ENCODE measurements around the gene ERFE.

The ERFE gene

DNA sequence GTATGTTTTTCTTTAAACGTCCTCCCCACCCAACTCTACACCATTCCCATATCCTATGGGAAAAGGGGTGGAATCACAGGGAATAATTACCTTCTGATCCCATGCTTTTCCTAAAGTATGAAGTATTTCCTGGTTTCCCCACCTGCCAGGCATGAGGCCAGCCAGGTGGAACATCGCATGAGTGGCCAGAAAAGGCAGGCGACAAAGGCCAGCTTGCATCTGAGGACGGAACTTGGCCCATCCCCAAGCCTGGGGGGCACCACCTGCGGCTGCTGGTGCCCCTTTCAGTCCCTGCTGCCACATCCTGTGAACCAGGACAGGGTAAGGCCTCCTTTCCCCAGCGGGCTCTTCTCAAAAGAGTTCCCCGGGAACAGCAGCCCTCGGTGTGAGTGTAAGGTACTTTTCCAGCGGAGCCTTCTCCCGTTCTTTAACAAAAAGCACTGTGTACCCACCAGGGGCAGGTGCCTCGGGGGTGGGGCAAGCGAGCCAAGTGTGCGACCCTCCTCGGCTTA, 1.2 kb upstream of the ERFE start:
- DNase-seq: no peak

DNA sequence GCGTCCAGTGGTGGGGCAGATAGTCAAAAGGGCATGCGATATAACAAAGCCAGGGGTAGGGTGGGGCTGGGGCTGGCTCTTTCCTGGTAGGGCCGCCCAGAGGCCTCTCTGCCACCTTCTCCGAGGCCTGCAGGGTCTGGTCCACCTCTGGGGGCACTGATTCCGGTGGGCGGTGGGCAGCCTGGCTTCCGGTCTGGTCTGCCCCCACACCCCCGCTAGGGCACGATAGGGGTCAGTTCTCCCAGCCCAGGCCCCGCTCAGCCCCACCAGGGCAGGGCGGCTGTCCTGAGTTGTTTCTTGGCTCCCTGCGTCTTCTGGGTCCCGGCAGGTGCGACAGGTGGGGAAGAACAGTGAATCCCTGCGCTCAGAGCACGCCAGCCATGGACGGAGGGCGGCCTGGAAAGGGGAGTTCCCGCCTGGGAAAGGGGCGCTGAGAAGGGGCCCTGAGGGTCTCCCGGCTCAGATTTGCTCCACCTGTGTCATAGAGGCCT, 707 bp upstream of the ERFE start:
- no peak for DNase-seq

- DNase-seq: no peak
Measured at GRCh38 chr2:238159071-238159539, 335 bp downstream of the ERFE start.

- DNase-seq: no peak
Measured at GRCh38 chr2:238159661-238160205, 963 bp downstream of the ERFE start.

DNA sequence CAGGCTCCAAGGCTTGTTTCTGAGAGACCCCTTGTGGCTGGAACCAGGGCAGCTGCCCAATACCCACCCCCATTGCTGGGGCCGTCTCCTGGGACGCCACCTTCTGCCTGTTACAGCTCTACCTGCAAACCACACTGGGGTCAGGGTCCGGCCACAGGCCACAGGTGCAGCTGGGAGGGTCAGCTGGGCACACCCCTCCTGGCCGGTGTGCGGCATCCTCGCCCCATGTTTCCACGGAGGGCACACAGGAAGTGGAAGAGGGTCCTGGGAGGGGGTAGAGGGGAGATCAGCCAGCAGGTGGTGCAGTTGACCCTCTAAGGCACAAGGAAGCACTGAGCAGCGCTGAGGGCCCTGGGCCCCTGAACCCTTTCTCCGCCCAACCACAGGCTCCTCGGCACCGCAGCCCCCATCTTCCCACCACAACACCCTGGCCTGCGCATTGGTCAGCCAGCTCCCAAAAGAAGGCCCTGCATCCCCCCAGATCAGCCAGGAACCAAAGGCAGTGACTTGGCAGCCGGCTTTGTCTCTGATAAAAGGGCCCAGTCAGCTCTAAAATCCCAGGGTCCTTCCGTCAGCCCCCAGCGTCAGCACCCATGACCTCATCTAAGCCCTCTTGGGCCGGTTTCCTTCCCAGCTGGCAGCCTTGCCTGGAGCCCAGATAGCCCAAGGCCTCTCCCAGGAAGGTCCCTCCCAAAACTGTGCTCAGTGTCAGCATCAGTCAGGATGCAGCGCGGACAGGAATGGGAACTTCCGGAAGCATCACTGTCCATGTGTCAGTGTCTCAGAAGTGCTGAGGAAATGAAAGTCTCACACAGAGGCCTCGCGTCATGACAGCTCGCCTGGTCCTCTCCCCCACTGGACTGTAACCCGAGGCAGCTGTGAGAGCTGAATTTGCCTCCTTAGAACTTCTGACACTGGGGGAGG, 1.7 kb downstream of the ERFE start:
- peak in 1 of 2 experiments; percentile 5 for DNase-seq

GRCh38 chr2:238161291-238162051, 2.7 kb downstream of the ERFE start:
- no peak for DNase-seq

DNA sequence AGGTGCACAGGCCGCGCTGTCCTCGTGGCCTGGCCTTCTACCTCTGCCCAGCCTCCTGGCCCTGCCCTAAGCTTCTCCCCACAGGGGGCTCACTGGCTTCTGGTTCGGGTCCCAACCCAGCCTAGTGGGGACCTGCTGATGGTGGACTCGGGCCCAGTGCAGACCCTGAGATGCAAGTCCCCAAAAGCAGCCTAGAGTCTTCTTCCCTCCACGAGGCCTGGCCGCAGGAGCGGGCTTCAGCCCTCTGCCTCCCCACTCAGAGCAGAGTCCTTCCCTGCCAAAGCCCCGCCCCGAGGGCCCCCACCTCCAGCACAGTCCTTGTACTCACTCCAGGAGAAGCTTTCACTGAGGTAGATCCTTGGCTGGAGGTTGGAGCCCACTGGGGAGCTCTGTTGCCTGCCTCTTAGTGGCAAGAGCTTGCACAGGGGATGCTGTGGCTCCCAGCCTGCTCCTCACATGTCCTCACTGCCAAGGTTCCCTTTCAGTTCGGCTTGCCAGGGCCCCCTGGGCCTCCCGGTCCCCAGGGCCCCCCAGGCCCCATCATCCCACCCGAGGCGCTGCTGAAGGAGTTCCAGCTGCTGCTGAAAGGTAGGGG, 3.6 kb downstream of the ERFE start:
- DNase-seq: no peak

DNA sequence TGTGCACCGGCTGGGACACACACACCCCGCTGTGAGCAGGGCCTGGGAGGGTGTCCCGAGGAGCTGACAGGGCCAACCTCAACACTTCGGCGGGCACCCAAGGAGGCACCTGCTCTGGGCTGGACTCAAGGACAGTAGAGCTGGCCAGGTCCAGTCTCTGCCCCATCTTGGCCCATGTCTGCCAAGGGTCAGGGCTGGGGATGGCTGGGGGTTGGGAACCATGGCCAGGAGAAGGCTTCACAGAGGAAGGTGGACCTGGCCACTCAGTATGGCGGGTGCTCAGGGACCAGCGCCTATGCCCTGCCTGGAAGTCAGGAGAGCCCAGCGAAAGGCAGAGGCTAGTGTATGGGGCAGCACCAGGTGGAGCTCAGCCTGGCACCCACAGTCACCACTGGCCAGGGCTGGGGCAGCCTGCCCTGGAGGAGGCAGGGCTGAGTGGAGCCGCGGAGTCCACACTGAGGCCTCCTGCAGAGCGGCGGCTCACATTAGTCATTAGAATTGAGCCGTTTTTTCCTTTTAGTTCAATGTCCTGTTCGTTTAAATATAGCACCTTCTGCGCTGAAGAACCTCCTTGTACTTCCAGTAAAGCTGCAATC, 4.2 kb downstream of the ERFE start:
- DNase-seq: no peak

DNA sequence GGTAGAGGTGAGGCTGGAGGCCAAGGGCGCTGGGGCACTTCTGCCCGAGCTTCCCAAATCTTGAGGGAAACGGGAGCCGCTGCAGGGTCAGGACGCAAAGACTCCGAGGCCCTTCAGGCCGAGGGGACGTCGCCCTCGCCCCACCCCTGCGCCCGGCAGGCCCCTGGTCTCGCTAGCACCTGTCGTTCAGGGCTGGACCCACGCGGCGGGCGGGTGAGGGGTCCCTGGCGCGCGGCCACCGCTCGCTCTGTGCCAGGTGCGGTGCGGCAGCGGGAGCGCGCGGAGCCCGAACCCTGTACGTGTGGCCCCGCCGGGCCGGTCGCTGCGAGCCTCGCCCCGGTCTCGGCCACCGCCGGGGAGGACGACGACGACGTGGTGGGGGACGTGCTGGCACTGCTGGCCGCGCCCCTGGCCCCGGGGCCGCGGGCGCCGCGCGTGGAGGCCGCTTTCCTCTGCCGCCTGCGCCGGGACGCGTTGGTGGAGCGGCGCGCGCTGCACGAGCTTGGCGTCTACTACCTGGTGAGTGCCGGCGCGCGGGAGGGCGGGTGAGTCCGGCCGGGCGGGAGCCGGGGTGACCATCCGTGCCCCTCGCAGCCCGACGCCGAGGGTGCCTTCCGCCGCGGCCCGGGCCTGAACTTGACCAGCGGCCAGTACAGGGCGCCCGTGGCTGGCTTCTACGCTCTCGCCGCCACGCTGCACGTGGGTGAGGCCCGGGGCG, 4.9 kb downstream of the ERFE start:
- no peak for DNase-seq

DNA sequence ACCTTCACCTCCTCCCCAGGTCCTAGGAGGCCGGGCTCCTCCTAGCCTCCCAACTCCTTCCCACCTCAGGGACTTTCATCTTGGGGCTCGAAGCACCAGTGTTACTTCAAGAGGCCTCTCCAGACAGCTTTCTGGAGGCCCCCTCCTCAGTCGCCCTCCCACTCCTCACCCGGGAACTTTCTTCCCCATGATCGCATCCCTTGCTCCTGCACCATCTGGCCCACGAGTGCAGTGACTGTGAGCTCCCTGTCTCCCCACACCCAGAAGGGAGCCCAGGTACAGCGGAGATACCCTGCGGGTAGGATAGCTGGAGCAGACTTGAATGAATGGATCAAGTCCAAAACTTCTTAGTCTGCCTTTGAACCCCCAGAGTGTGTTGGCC, 6.1 kb downstream of the ERFE start:
- DNase-seq: no peak

- no peak for DNase-seq
Measured at GRCh38 chr2:238165288-238165921, 6.6 kb downstream of the ERFE start.

DNA sequence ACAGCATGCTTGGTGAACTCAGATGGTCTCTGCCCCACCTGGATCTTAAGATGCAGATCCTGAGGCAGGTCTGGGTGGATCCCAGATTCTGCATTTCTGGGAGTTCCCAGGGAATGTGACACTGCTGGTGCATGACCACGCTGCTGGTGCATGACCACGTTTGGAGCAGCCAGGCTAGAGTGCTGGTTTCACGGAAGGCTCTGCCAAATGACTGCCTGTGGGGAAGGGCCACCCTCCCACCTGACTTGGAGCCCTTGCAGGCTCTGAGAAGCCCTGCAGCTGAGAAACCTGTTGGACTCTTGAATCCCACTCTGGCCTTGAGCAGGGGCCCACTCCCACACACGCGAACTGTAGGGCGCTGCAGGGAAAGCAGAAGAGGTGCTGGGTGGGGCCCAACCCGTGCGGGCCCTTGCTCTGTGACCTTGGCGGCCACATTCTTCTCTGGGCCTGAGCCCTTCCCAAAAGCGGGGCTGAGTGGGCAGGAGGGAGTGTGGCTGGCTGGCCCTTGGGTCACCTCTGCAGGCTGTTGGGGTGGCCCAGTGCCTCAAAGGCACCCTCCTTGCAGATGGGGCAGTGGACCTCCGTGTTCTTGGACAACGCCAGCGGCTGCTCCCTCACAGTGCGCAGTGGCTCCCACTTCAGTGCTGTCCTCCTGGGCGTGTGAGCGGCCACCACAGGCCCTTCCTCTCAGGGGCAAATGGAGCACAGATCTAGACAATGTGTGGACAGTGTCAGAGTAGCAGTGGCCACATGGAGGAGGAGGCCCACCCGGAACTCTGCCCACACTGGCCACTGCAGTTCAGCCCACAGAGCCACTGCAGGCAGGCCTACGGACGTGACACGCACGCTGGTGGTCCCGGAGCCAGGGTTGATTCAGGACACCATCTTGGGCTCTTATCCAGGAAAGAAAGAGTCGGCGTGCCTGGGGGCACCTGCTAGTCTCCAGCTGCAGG, 7.9 kb downstream of the ERFE start:
- DNase-seq: no peak

- DNase-seq: no peak
Measured at GRCh38 chr2:238167344-238167715, 8.6 kb downstream of the ERFE start.

DNA sequence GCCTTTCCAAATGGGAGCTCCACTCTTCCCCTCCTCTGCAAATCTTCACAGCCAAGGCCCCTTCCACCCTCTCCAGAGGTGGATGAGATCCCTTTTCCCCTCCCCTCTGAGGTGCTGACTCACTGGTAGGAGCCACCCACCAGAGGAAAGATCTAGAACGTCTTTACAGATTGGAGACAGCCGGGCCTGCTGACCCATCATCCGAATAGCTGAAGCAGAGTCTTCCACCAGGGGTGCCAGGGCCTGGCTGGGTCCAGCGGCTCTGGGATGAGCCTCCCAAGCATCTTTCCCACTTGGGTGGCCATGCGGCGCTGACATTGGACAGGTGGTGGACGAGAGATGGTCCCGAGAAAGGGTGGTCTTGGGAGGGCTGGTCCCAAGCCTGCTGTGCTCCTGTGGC, 9.0 kb downstream of the ERFE start:
- no peak for DNase-seq

DNA sequence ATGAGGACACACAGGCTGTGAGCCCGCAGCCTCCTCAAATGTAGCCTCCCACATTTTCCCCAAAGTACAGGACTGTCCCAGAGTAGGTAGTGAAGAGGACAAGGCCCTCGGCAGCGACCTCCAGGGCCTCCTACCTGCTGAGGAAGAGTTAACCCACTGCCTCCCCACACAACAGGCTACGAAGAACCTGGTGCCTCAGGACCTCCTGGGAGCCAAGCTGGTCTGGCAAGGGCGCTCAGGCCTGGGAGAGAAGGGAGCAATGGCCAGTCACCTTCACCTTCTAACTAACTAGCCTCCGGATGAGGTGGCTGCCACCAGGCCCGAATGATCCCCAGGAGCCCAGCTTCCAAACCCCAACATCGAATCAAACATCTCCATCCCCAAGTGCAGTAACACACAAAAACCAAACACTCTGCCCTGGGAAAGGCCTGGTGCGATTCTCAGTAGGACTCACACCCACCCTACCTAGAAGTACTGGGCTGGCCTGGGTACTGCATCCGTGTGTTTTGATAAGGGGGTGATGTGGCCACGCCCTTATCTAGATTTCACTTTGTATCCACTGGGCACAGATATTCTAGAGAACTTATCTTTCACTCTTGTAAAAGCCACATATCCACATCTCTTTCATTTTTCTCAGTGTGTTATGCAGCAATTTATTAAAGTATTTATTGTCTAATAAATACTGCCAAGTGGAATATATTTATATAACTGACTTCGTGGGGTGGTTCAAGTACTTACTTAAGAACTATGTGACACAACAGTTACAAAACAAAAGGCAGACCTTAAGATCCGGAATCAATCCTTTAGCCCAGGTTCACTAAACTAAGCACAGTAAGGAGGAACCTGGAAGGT, 9.7 kb downstream of the ERFE start:
- DNase-seq: no peak

DNA sequence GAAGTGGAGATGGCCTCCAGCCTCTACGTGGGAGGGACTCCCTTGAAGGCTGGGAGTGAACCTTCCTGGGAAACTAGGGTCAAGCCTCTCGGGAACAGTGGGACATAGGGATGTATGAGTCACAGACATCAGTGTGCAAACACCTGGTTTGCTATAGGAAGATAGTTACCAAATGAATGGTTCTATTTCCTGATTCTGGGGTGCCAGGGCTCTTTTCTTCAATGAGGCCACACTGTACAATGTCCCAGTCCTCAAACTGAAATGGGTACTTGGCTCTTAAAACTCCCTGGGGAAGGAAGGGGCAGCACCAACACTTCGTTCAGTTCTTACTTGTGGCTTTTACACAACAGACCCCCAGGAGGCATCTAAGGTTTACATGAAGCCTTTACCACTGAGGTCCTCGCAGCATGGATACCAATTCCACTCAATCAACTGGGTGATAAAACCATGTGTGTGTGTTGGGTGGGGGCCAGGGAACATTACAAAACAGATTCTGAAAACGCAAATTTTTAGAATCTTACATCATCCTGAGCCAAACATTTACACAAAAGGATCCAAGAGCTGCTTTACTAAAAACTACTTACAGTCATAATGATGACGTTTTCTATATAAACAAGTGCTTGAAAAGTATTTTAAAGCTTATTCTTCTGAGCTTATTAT, 10.4 kb downstream of the ERFE start:
- no peak for DNase-seq

- DNase-seq: no peak
Measured at GRCh38 chr2:238169708-238170251, 11.0 kb downstream of the ERFE start.

GRCh38 chr2:238170386-238171071, 11.8 kb downstream of the ERFE start:
- no peak for DNase-seq
